ENCODE measurements around the gene TRIM71. TPM values are rescaled to one million over a fixed set of nuclear protein-coding genes. Genes with fewer than 3 reads are reported as not detected.

Gene TRIM71
- total and polyA plus RNA-seq, 7 donors = not detected

- no peak overlapping the region for H3K4me3 ChIP-seq
- 77 to 88% methylated on average over 4 of the region's 4 CpGs for WGBS, 2 donors
Observed at GRCh38 chr3:32896143-32896542, 78.3 kb downstream of the TRIM71 start.

GRCh38 chr3:32897001-32897601 lies 79.3 kb downstream of the TRIM71 start:
- TF ChIP-seq POLR2AphosphoS5 (IDR thresholded peaks at IDR 0.05) (no peak), EP300 (IDR thresholded peaks at IDR 0.05) (no peak), POLR2A (IDR thresholded peaks at IDR 0.05) (no peak), CTCF (IDR thresholded peaks at IDR 0.05) (no peak)
- no peak overlapping the region for H3K4me3 ChIP-seq
- peaks cover 0 to 11% (median 0%) of the 10 kb centered on the region in 3 donors for H3K27me3 ChIP-seq
- intact Hi-C loops (cut with DNase I) = no loop called here
- WGBS, 2 donors = 91 to 93% methylated on average over 8 of the region's 8 CpGs
- no peaks in the 10 kb centered on the region for H3K9me3 ChIP-seq
- no peaks in the 10 kb centered on the region for H3K4me1 ChIP-seq
- H3K36me3 ChIP-seq = no peaks in the 10 kb centered on the region
- DNase-seq = no peak
- H3K27ac ChIP-seq = no peak overlapping the region

More at GRCh38 chr3:32896143-32896542, 78.3 kb downstream of the TRIM71 start:
- Histone ChIP-seq H3K4me1 (no peaks in the 10 kb centered on the region), H3K27me3 (peaks cover 0 to 11% (median 0%) of the 10 kb centered on the region in 3 donors), H3K36me3 (no peaks in the 10 kb centered on the region), H3K27ac (no peak overlapping the region), H3K9me3 (no peaks in the 10 kb centered on the region)
- DNase-seq = no peak
- TF ChIP-seq EP300 (IDR thresholded peaks at IDR 0.05) = no peak
- TF ChIP-seq CTCF (IDR thresholded peaks at IDR 0.05) = no peak
- TF ChIP-seq POLR2AphosphoS5 (IDR thresholded peaks at IDR 0.05) = no peak
- TF ChIP-seq POLR2A (IDR thresholded peaks at IDR 0.05) = no peak
- intact Hi-C loops (cut with DNase I) = no loop called here

- Histone ChIP-seq H3K4me3 (no peak overlapping the region), H3K27ac (no peak overlapping the region), H3K9me3 (no peaks in the 10 kb centered on the region), H3K27me3 (peaks cover 0 to 11% (median 0%) of the 10 kb centered on the region in 3 donors), H3K36me3 (no peaks in the 10 kb centered on the region), H3K4me1 (no peaks in the 10 kb centered on the region)
- TF ChIP-seq EP300 (IDR thresholded peaks at IDR 0.05) = no peak
- TF ChIP-seq POLR2AphosphoS5 (IDR thresholded peaks at IDR 0.05) = no peak
- TF ChIP-seq POLR2A (IDR thresholded peaks at IDR 0.05) = no peak
- no peak for TF ChIP-seq CTCF (IDR thresholded peaks at IDR 0.05)
- intact Hi-C loops (cut with DNase I) = no loop called here
- 78 to 86% methylated on average over 5 of the region's 5 CpGs for WGBS, 2 donors
- no peak for DNase-seq
Observed at GRCh38 chr3:32897981-32898623, 80.3 kb downstream of the TRIM71 start.

DNA sequence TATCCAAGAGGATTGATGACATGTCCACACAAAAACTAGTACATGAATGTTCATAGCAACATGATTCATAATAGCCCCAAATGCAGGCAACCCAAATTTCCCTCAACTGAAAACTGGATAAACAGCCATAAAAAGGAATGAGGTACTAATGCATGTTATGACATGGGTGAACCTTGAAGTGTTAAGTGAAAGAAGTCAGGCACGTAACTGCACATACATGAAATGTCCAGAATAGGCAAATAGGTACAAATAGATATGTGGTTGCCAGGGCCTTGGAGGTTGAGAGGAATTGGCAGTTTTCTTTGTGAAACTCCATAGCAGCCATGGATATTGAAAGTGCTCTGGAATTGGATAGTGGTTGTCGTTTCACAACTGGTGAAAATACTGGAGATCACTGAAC lies 81.5 kb downstream of the TRIM71 start:
- TF ChIP-seq EP300 (IDR thresholded peaks at IDR 0.05) (no peak), CTCF (IDR thresholded peaks at IDR 0.05) (no peak), POLR2AphosphoS5 (IDR thresholded peaks at IDR 0.05) (no peak), POLR2A (IDR thresholded peaks at IDR 0.05) (no peak)
- Histone ChIP-seq H3K9me3 (no peaks in the 10 kb centered on the region), H3K4me1 (no peaks in the 10 kb centered on the region), H3K27ac (no peak overlapping the region), H3K27me3 (peaks cover 0 to 11% (median 0%) of the 10 kb centered on the region in 3 donors), H3K4me3 (no peak overlapping the region), H3K36me3 (no peaks in the 10 kb centered on the region)
- 91 to 95% methylated on average over 2 of the region's 2 CpGs for WGBS, 2 donors
- DNase-seq = no peak
- intact Hi-C loops (cut with DNase I) = no loop called here
